HepG2 (cell line): ENCODE measurements around the gene YPEL5. TPM values are rescaled to one million over a fixed set of nuclear protein-coding genes. Genes with fewer than 3 reads are reported as not detected.

Experiments
- ARID4A ChIP-seq: sonication (generic); formaldehyde crosslinking; IDR thresholded peaks from 2 replicates; pipeline ENCODE4 v1.5.0; 2020; ENCODE audit warnings: mild to moderate bottlenecking, missing genetic modification reagents, borderline replicate concordance
- NCOA2 ChIP-seq: sonication (generic); formaldehyde crosslinking; IDR thresholded peaks from 2 replicates; pipeline ENCODE4 v1.8.0; 2022; ENCODE audit warnings: inconsistent platforms
- NONO ChIP-seq, 2 experiments: fragments of 450-650 bp in 1 of 2; sonication (generic) in 1 of 2; formaldehyde crosslinking in 1 of 2; IDR thresholded peaks in 1 of 2; conservative IDR thresholded peaks in 1 of 2; 2 replicates each; pipeline versions ENCODE4 v1.6.1 to v1.8.0; 2017 to 2022; ENCODE audit warnings: mild to moderate bottlenecking in 1 of 2, missing genetic modification reagents in 1 of 2, moderate library complexity in 1 of 2
- POLR2A ChIP-seq, 2 experiments: IDR thresholded peaks; 2 replicates each; pipeline ENCODE4 v1.6.1; 2011; ENCODE audit warnings: low read depth in 2 of 2, low read length in 2 of 2, mild to moderate bottlenecking in 1 of 2, moderate library complexity in 1 of 2; ENCODE audit not compliant: insufficient read depth in 1 of 2
- TBX3 ChIP-seq: fragments of 450-650 bp; IDR thresholded peaks from 2 replicates; pipeline ENCODE4 v1.6.1; 2017; ENCODE audit warnings: antibody characterized with exemption, mild to moderate bottlenecking, inconsistent platforms, borderline replicate concordance
- TCF7L2 ChIP-seq: IDR thresholded peaks from 2 replicates; pipeline ENCODE4 v1.6.1; 2011; ENCODE audit warnings: mild to moderate bottlenecking, low read depth, low read length, moderate library complexity
- ZFY ChIP-seq: sonication (generic); formaldehyde crosslinking; IDR thresholded peaks from 2 replicates; pipeline ENCODE4 v1.4.0; 2020; ENCODE audit warnings: missing genetic modification reagents
- ZNF263 ChIP-seq: sonication (generic); formaldehyde crosslinking; IDR thresholded peaks from 2 replicates; pipeline ENCODE4 v1.4.0; 2020; ENCODE audit warnings: missing genetic modification reagents
- ZNF274 ChIP-seq: sonication (generic); formaldehyde crosslinking; IDR thresholded peaks from 2 replicates; pipeline ENCODE4 v1.5.1; 2020; ENCODE audit warnings: mild to moderate bottlenecking, missing genetic modification reagents
- ZNF569 ChIP-seq: sonication (generic); formaldehyde crosslinking; IDR thresholded peaks from 2 replicates; pipeline ENCODE4 v1.5.0; 2020; ENCODE audit warnings: mild to moderate bottlenecking, missing genetic modification reagents, moderate library complexity, borderline replicate concordance
- ZNF709 ChIP-seq: sonication (generic); formaldehyde crosslinking; IDR thresholded peaks from 2 replicates; pipeline ENCODE4 v1.5.0; 2020; ENCODE audit warnings: mild to moderate bottlenecking, missing genetic modification reagents
- ZNF790 ChIP-seq: sonication (generic); formaldehyde crosslinking; IDR thresholded peaks from 2 replicates; pipeline ENCODE4 v1.8.0; 2022; ENCODE audit warnings: missing genetic modification reagents, mild to moderate bottlenecking, borderline replicate concordance
- ZNF883 ChIP-seq: sonication (generic); formaldehyde crosslinking; IDR thresholded peaks from 2 replicates; pipeline ENCODE4 v1.5.1; 2020; ENCODE audit warnings: mild to moderate bottlenecking, missing genetic modification reagents; ENCODE audit errors: not compliant biosample characterization
- polyA plus RNA-seq, 8 experiments: library from polyadenylated mRNA; depleted of rRNA in 3 of 8; stranded (reverse) in 7 of 8; unstranded in 1 of 8; fragments of >200 nt; fragmentation: Illumina TruSeq in 4 of 8; extraction: Trizol in 4 of 8; gene quantifications; 2 replicates each; pipeline versions ENCODE4 v1.2.1 to v1.2.3, GENCODE V29; 2011 to 2016; ENCODE audit warnings: low read depth in 4 of 8, missing spikeins in 1 of 8, mixed read lengths in 1 of 8; ENCODE audit not compliant: insufficient read depth in 1 of 8
- total RNA-seq, 5 experiments: library from RNA; depleted of rRNA; stranded (reverse); fragments of >200 nt; fragmentation: Illumina TruSeq; extraction: Trizol; gene quantifications; 2 replicates each; pipeline ENCODE4 v1.2.3, GENCODE V29; 2016; ENCODE audit warnings: low read depth in 1 of 5
- TF ChIP-seq, protein P1 (sequence below): IDR thresholded peaks from 2 replicates; pipeline ENCODE4 v1.6.1; 2016; ENCODE audit warnings: missing compliant biosample characterization, missing genetic modification reagents, borderline replicate concordance
- TF ChIP-seq, protein P2 (sequence below): sonication (generic); formaldehyde crosslinking; IDR thresholded peaks from 2 replicates; pipeline ENCODE4 v1.5.0; 2020; ENCODE audit warnings: missing genetic modification reagents

Gene YPEL5
- total and polyA plus RNA-seq, 2 of the 13 experiments (the other 11 are each of a cell fraction or from before 2014, with no cell fraction given) = 12.7 to 49.7 TPM

GRCh38 chr2:30146337-30147195 is at the start of gene YPEL5 (continued):
- peak; percentile 92; the same call in 1 of the 2 replicates for TF ChIP-seq ARID4A
- no peak for TF ChIP-seq TCF7L2
- TF ChIP-seq, protein P1, sequence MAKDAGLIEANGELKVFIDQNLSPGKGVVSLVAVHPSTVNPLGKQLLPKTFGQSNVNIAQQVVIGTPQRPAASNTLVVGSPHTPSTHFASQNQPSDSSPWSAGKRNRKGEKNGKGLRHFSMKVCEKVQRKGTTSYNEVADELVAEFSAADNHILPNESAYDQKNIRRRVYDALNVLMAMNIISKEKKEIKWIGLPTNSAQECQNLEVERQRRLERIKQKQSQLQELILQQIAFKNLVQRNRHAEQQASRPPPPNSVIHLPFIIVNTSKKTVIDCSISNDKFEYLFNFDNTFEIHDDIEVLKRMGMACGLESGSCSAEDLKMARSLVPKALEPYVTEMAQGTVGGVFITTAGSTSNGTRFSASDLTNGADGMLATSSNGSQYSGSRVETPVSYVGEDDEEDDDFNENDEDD (CRISPR knock-in tag) = peak; percentile 83; the same call in 1 of the 2 replicates
- peak; percentile 28; the same call in 1 of the 2 replicates for TF ChIP-seq NCOA2 (CRISPR knock-in tag)
- no peak for TF ChIP-seq ZNF883 (CRISPR knock-in tag)
- TF ChIP-seq, protein P2, sequence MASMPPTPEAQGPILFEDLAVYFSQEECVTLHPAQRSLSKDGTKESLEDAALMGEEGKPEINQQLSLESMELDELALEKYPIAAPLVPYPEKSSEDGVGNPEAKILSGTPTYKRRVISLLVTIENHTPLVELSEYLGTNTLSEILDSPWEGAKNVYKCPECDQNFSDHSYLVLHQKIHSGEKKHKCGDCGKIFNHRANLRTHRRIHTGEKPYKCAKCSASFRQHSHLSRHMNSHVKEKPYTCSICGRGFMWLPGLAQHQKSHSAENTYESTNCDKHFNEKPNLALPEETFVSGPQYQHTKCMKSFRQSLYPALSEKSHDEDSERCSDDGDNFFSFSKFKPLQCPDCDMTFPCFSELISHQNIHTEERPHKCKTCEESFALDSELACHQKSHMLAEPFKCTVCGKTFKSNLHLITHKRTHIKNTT (CRISPR knock-in tag) = no peak
- no peak for TF ChIP-seq NONO (IDR thresholded peaks at IDR 0.05)
- peak; percentile 78 for TF ChIP-seq NONO (CRISPR knock-in tag; conservative IDR thresholded peaks at IDR 0.05)
- TF ChIP-seq TBX3 = peak; percentile 81
- peak; percentile 6; the same call in 1 of the 2 replicates for TF ChIP-seq ZNF263 (CRISPR knock-in tag)
- no peak for TF ChIP-seq ZNF790
- TF ChIP-seq POLR2A (IDR thresholded peaks at IDR 0.05; ENCODE audit: insufficient read depth in 1 of 2, low read depth in 2 of 2, low read length in 2 of 2) = peak; percentile 74 to 85
- TF ChIP-seq ZNF274 = 0 out of 2 replicates have a peak, but pooled peaks have one; percentile 51
- TF ChIP-seq ZFY = peak; percentile 86
- TF ChIP-seq ZNF569 (CRISPR knock-in tag) = 0 out of 2 replicates have a peak, but pooled peaks have one; percentile 89
- 0 out of 2 replicates have a peak, but pooled peaks have one; percentile 65 for TF ChIP-seq ZNF709 (CRISPR knock-in tag)
